GM15510 (cell line): ENCODE data around the gene TRABD2B.

ENCODE experiments used
- POLR2A ChIP-seq: IDR thresholded peaks from 3 replicates; pipeline ENCODE4 v1.6.1; 2011; ENCODE audit warnings: borderline replicate concordance; ENCODE audit not compliant: insufficient read length; ENCODE audit errors: extremely low read depth

TRABD2B gene

DNA sequence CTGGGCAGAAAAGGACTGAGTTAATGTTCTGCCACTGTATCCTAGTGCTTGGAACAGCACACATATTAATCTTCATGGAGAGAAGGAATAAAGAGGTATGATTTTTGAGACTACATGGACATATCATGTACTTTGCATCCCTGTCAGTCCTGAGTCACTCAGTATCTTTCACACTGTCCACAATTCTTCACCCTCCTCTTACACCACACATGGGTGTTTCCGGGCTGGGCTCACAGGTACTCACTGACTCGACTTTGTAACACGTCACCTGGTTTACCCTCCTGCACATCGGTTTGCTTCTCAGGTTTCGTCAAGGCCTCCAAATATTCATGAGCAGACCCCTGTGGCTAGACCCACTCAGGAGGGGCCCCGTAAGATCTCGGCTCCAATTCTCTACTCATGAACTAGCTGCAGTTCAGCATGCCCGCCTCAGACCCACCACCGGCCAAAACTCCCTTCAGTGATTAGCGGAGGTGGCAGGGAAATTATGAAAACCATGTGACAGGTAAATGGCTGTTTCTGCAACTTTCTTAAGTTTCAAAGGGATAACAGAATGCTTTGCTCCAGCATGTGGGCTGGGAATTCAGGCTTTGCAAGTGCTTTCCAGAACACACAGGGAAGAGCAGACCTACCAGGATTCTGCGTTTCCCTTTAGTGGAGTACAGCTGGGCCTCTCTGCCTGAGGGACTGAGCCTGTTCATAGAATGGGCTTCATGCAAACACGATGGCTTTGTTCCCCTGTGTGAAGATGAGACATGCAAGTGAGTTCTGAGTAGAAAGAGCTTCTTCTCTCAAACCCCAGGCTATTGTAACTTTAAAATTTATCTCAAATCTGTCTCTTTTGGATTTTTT is 31.3 kb upstream of the TRABD2B start:
- no peak for TF ChIP-seq POLR2A

DNA sequence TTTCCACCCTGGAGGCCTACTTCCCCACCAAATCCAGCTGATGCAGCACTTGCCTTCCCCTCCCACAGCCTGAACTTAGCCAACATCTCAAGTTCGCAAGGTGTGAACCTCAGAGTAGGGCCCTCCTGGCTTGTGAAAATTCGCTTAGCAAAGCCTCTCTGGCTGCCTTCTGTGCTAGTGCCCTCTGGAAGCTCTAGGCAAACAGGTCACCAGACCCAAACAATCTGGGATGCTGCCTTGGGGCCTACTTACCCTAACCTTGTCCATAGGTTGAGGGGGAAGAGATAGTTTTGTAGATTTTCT is 30.3 kb upstream of the TRABD2B start:
- TF ChIP-seq POLR2A: no peak

DNA sequence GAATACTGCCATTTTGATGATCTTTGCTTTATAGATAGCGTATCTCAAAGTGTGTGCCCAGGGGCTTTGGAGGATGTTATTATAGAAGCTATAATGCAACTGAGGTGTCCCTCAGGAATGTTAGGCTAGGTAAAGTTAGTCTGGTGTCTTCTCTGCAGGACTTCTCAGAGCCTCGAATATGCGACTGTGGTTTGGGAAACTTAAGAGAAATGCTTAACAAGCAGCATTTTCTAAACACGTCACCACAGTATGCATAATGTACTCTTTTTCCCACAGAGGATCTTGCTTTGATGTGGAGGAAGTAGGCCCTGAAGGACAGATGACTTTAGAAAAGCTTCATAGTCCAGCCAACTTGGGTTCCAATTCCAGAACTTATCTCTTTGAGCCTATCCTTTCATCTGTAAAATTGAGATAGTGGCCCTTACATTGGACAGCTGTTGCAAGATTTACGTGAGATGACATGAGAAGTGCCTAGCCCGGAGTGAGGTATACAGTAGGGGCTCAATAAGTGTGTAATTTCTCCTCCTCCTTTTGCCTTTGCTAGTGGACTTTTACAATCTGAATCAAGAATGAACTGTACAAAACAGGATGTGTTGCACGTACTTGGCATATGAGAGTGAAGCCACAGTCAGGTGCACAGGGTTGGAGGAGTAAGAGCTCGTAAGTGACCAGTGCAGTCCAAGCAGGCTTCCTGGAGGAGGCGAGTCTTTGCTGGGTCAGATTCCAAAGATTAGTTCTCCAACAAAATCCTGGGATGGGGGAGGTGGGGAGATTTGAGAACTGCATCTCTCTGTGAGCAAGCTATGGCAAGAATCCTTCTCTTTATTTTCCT is 29.7 kb upstream of the TRABD2B start:
- no peak for TF ChIP-seq POLR2A

DNA sequence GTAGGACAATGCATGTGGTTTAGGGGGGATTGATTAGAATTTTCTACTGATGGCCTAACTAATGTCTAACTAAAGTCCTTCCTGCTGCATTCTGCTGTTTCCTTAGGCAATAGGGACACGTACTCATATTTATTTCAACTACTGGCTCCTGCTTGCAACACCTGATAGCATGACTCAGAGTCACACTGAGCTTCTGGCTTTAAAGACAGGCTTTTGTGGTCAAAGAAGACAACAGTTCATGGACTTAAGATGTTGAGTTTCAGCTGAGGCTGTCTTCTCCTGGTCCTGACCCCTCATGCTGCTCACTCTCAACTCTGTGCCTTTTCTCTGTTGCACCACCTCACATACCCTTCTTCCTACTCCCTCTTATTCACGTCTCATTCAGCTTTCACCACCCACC is 29.1 kb upstream of the TRABD2B start:
- no peak for TF ChIP-seq POLR2A

DNA sequence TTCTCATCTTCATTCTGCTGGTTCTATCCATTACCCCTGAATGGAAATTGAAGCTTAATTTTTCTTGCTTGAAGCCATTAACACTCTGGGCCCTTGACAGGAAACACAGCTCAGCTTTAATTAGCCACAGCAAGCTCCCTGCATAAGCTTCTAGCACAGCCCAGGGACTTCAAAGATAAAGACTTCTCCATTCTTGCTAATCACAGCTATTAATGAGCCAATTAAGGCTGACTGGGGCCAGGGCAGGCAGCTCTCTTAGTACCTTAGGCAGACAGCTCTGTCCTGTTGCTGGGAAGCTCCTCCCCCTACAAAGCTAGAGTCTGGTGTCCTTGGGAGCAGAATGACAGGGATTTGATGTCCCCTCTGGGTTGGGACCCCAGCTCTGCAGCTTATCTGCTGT is 27.9 kb upstream of the TRABD2B start:
- no peak for TF ChIP-seq POLR2A

DNA sequence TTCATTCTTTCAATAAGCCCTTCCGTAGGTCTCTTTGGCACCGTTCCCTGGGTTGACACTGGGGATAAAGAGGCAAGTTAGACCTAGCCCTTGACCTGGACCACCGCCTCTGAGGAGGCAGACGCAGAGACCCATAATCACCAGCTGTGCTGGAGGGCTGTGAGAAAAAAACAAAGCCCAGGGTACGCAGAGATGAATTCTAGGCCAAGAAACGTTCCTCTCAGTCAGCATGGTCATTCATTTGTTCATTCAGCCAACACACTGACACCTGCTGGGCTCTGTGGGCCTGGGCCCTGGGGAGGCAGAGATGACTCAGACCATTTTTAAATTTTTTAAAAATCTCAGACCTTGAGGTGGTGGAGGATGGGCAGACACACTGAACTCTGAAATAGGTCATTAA is 26.3 kb upstream of the TRABD2B start:
- no peak for TF ChIP-seq POLR2A

DNA sequence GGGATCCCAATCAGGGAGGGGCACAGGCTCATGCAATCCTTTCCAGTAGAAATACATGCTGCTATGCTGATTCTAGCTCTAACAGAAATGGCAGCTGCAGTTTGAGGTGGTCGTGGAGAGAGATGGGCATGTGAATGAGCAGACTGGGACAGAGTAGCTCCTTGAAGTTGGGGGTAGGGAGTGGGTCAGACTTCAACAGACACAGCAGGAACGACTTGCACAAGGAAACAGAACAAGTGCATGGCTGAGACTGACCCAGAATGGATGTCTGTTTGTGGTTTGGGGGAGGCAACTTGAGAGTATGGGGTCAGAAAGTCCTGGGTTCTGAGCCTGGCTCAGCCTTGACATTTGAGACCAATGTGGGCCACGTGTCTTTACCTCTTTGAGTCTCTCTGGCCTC is 25.1 kb upstream of the TRABD2B start:
- no peak for TF ChIP-seq POLR2A

DNA sequence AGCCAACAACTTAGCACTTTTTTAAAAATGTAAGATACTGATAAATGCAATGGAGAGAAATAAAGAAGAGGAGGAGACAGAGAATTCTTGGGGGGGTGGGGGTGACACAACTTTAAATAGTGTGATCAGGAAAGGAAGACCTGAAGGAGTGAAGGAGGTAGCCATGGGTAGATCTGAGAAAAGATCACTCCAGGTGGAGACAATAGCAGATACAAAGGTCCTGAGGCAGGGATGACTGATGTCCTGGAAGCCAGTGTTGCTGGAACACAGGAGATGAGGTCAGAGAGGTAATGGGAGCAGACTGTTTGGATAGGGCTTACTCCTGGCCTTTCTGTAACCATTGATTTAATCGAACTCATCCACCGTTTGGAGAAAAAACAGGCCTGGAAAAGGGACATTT is 24.6 kb upstream of the TRABD2B start:
- TF ChIP-seq POLR2A: no peak

DNA sequence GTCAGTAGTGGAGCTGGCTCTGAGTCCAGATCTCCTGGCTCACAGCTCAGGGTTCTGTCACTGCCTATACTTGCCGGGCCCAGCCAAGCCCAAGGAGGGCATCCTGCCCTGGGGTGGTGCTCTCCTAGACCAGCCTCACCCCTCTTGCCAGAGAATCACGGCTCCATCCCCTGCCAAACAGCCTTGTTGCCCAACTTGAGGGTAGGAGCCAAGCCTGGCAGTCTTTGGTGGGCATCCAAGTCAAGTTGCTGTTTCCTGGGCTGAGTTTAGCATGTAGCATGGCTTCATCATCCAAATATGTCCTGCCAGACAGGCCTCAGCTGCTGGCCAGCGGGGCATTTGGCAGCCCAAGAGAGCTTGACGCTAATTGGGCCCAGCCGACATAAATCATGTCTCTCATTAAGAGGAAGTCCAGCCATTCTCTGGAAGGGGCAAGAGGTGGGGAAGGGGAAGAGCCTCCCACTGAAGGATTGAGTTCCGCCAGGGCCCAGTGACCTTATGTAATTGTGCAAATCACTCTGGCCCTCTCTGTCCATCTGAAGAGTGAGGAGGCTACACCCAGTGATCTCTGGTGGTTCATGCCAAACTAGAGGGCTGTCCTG is 22.6 kb upstream of the TRABD2B start:
- TF ChIP-seq POLR2A: no peak

DNA sequence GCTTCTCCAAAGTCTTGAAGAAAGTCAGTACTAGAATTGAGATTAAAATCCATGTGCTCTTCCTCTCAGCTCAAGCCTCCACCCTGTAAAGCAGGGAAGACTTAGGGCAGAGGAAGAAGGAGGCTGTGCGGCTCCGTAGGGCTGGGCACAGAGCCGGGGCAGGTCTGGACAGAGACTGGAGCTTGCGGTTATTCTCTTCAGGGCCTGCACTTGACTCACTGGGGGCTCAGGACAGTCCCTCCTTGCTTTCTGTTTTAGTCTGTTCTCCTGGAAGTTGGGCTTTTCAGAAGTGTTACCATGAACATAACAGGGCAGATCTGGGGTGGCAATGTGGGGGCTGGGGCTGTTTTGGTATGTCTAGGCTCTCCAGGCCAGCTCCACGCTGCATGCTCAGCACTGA is 21.6 kb upstream of the TRABD2B start:
- no peak for TF ChIP-seq POLR2A

DNA sequence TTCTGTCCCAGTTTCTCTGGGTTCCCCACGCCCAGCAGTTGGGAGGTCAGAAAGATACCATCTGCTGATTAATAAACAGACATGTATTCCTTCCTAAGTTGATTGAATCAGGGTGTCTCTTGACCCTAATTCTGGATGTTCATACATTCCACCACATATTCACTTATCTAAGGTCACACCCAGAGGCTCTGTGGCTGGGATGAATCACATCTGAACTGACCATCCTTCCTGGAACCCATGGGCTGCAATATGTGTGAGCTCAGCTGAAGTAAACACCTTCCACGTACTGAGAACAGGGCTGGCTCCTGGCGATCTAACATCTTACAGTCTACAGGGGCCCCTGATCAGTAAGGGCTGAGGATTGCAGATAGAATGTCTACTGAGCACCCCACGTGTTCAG is 20.5 kb upstream of the TRABD2B start:
- TF ChIP-seq POLR2A: no peak

DNA sequence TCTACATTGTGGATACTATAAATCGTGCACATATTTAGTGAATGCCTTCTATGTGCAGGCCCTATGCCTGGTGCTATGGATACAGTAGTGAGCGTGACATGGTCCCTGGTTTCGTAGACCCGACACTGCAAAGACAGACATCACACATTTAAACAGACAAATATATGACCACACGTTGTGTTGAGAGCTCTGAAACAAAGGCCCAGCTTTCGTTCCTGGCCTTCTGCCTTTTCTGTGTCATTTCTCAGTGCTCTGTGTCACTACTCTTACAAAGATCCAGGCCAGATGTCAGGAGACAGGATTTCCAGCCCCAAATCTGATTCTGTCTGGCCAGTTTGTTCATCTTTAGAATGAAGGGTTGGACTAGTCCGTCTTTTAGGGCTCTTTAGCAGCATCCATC is 19.3 kb upstream of the TRABD2B start:
- TF ChIP-seq POLR2A: no peak

DNA sequence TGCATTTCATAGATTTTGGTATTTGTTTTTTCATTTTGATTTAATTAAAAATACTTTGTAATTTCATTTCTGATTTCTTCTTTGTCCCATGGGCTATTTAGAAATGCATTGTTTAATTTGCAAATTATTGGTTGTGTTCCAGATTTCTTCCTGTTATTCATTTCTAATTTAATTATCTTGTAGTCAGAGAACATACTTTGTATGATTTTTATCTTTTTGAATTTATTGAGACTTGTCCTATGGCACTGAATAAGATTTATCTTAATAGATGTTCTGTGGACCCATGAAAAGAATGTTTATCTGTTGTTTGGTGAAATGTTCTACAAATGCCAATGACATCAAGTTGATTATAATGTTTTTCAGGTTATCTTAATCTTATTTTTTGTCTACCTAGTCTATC is 16.1 kb upstream of the TRABD2B start:
- TF ChIP-seq POLR2A: no peak

DNA sequence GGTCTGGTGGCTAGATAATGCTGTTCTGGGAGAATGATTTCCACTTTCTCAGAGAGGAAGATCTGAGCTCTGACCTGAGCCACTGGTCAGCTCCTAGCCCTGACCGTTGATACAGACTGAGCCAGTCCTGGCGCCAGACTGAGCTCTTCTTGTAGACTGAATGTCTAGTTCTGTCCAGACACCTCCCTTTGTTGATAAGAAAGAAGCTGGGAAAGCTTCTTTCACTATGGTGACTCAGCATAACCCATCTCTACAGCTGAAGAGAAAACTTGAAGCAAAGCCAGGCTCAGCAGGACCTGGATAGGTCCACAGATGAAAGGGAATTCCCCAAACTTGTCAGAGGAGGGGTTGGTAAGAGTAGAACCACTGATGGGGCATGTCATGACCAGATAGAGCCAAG is 9.9 kb upstream of the TRABD2B start:
- TF ChIP-seq POLR2A: no peak

DNA sequence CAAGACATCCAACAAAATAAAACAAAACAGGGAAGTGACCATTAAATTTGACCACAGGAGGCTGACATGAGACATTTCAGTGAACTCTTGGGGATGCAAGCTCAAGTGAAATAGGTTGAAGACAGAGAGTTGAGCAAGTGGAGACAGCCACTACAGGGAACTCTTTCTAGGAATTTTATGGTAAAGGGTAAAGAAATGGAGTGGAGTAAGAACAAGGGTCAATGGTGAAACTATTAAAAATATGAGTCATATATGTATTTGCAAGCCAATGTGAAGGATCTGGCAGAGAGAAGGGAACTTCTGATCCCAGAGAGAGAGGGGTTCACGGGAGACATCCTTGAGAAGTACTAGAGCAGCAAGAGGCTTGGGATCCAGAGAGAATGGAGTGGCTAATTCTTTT is 9.1 kb upstream of the TRABD2B start:
- no peak for TF ChIP-seq POLR2A
